ENCODE measurements around the gene LGI4.

The LGI4 gene

DNA sequence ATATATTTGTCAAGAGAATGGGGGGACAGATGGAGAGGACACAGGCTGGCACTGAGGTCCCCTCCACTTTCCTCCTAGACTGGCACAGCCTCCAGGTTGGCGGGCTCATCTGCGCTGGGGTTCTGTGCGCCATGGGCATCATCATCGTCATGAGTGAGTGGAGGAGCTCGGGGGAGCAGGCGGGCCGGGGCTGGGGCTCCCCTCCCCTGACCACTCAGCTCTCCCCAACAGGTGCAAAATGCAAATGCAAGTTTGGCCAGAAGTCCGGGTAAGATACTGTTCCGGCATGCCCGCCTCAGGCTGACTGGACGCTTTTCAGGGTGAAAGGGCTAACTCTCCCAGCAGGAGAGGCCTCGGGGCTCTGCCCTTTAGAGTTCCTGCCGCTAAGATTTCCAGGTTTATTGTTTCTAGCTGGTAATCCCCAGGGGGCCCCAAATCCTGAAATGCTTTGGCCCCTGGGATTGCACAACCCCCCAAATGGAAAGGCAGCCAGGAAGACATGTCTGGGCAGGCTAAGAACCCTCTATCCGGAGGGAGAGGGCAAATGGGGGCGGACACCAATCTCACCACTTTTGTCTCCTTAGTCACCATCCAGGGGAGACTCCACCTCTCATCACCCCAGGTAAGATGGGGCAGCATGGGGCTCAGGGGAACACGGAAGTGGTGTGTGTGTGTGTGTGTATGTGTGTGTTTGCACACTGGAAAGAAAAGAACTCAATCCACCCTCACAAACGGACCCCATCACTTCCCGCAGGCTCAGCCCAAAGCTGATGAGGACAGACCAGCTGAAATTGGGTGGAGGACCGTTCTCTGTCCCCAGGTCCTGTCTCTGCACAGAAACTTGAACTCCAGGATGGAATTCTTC is 11.9 kb downstream of the LGI4 start:
- DNase-seq: no peak

DNA sequence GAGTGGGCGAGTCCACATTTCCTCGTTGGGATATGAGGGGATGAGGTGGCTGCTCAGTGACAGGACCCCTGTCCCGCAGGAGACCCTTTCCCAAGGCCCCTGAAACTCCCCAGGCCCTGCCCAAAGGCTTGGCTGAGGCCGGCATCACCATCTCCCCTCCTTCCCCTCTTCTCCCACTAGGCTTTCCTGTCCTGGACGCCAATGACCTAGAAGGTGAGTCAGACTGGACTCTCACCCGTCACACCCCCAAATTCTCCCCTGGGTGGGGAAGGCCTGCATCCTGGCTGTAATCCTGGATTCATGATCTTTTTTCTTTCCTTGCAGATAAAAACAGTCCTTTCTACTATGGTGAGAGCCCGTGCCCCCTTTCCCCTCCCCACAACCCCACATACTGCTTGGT is 14.0 kb downstream of the LGI4 start:
- no peak for DNase-seq

DNA sequence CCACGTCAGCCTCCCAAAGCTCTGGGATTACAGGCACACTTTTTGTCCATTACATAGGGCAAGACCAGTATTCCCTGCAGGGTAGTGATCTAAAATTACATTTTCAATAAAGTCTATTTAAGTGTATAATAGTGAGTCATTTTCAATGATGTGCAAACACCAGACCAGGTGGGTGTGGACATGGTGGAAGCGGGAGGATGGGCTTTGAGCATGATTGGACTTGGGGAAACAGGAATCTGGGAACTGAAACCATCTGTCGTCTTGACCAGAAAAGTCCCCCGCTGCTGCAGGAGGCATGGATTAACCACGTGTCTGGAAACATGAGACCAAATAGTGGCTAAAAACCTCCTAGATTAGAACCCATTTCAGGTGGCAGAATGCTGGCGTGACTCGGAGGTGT is 14.4 kb downstream of the LGI4 start:
- no peak for DNase-seq

DNA sequence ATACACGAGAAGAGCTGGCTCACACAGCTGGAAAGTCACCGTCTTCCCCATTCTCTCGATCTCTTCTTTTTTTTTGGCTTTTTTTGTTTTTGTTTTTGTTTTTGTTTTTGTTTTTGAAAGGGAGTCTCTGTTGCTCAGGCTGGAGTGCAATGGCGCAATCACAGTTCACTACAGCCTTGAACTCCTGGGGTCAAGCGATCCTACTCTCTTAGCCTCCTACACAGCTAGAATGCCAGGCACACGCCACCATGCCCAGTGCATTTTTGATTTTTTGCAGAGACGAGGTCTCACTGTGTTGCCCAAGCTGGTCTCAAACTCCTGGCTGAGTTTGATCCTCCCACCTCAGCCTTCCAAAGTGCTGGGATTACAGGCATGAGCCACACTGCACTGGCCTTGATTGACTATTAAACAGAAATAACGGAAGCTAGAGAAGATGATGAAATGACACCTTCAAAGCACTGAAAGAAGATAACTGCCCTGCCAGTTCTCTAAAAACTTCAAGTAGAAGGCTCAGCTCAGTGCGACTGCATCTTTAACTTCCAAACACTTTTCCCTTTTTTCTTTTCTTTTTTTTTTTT is 15.2 kb downstream of the LGI4 start:
- no peak for DNase-seq

DNA sequence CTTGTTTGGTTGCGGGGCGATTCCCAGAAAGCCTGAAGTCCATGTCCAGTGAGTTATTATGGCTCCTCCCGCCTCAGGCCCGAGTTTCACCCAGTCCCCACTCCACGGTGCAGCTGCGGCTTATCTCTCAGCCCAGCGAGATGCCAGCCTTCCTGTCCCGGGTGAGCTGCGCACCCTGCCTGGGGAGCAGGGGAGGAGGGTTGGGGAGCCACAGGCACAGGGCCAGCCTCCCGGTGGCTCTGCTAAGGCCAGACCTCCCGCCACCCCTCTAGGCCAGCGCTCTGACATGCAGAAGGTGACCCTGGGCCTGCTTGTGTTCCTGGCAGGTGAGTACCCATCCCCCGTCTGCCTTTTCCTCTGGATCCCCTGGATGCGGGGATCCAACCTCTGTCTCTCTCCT is 15.8 kb downstream of the LGI4 start:
- no peak for DNase-seq

DNA sequence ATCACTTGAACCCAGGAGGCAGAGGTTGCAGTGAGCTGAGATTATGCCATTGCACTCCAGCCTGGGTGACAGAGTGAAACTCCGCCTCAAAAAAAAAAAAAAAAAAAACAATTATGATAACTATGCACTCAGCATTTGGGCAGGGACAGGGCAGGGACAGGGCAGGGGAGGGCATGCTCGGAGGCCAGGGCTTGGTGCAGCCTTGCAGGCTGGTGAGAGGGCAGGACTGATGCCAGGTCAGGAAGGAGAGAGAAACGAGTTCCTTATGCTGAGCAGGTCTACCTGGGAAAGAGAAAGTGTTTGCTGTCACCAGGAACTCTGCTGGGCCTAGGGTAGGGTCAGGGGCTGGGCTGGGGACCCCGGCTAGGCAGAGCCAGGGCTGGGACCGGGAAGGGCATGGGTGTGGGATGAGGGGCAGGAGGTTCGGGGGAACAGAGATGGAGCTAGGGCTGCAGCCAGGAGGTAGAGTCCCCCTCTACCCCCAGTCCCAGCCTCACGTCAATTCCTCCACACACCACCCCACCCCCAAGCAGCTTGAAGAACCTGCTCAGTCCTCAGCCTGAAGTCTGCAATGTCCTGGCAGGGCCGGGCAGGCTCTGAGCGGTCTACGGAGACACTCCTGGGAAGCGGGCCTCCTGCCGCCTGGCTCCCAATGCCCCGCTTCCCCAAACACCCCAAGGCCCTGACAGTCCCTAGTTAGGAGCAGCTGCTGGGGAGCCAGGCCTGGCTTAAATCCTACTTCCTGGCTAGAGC is 16.4 kb downstream of the LGI4 start:
- DNase-seq: no peak

DNA sequence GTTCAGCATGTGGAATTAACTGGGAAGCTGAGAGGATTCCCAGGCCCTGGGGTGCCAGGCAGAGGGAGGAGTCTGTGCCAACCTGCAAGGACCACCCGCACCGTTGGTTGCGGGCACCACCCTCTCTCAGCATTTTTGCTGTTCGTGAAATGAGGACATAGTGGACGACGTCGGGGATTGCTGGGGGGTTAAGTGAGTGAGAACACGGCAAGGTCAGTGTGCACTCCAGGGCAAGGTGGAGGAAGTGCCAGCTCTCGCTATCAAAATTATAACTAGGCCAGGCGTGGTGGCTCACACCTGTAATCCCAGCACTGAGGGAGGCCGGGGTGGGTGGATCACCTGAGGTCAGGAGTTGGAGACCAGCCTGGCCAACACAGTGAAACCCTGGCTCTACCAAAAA is 17.1 kb downstream of the LGI4 start:
- DNase-seq: no peak

DNA sequence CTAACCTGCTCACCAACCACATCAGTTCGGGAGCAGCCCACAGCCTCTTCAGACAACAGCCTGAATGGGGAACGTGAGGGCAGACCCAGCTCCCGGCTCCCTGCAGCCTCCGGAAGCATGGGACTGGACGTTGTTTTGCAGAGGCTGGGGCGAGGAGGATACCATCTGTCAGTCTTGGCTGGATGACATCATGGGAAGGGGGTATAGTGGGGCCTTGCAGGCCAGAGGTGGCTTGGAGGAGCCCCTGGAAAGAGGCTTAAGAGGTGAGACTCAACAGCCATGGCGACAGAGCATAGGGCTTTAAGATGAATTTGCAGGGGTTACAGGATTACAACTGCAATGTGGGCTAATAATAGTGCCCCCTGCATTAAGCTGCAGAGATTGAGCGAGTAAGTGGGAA is 17.7 kb downstream of the LGI4 start:
- DNase-seq: no peak

DNA sequence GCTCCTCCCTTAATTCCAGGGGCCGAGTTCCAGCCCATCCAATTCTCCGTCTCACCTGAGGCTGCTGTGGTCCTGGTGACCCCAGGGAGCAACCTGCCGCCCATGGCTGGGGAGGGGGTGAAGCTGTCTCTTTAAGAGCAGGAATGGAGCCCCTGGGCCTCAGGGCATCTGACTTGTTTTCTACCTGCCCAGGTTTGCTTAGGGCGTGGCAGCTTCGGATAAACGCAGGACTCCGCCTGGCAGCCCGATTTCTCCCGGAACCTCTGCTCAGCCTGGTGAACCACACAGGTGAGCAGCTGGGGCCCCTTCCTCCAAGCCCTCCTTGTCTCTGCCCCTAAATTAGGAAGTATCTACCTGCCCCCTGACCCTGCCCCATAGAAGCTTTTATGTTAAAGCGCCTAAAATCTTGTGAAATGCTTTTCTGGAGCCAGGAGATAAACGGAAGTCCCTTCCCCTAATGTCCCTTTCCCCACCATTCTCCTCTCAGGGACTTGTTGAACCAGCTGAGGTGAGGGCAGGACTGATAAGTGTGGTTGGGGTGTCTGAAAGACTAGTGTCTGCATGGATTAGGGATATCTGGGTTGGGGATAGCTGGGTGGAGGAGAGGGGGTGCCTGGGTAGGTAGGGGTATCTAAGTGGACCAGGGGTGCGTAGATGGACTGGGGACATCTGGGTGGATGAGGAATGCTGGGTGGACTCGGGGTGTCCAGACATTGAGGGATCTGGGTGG is 18.6 kb downstream of the LGI4 start:
- DNase-seq: no peak

DNA sequence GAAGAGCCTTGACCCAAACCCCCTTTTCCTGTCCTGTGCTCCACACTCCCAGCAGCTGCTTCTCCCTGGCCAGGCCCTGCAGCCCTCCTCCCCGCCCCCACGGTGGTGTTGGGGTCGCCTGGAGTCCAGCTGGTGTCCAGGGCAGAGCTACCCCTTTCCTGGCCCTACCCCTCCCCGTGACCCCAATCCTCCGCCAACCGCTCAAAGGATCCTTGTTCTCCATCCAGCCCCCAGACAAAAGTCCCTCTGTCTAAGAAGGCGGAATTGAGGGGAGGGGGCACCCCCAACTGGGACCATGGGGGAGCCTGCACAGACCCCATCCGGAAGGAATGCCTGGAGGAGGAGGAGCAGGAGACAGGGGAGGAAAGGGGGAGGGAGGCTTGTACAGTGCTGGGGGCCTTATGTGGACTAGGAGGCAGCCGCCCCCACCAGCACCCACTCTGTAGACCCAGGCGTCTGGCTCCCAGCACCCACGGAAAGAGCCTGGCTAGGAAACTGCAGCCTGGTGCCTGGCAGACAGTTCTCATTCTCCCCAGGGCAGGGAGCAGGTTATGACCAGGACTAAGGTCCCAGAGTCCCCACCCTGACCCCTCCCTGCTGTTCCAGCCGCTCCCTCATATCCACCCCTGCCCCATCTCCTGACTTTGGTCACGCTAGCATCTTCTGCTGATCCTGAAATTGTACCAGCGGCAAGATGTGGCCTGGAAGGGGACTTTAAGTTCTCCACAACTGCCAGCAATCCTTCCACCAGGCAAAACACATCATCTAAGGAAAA is 19.5 kb downstream of the LGI4 start, which contains the start of gene FXYD3:
TSS of gene FXYD3 (plus strand) at position 647 of the 775 bp plus-strand sequence. CDS start 3,554 bp downstream, outside the sequence.
- DNase-seq: no peak

DNA sequence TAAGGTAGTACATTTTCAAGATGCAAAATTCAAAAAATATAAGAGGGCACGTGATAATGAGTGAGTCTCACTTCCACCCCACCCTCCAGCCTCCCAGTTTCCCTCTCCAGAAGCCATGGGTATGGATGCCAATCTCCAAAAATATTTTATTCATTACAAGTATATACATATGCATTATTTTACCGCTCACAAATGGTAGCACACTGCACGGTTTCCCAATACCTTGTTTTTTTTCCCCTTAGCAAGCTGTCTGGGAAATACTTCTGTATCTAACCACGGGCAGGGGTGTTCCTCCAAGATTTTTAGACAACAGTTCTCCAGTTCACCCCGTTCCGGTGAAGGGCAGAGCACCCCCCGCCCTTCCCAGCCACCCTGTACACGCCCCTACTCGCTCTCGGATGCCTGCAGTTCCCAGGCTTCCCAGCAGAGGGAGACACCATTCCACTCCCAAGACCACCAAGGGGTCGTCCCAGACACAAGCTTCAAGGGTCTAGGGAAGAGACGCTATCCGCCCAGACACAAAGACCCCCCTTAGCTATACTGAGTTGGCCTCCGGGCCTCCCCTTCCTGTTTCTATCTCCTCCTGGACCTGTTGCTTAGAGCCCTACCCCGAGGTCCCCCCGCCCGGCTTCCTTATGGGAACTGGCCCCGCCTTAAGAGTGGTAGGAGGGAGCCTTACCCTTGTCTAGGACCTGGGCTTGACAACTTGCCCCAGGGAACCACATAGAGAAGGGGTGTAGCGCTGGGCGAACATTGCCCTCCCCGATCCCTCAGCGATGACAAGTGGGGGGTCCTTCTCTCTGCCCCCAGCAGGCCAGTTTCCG is 20.3 kb downstream of the LGI4 start:
- peak; percentile 23 for DNase-seq

DNA sequence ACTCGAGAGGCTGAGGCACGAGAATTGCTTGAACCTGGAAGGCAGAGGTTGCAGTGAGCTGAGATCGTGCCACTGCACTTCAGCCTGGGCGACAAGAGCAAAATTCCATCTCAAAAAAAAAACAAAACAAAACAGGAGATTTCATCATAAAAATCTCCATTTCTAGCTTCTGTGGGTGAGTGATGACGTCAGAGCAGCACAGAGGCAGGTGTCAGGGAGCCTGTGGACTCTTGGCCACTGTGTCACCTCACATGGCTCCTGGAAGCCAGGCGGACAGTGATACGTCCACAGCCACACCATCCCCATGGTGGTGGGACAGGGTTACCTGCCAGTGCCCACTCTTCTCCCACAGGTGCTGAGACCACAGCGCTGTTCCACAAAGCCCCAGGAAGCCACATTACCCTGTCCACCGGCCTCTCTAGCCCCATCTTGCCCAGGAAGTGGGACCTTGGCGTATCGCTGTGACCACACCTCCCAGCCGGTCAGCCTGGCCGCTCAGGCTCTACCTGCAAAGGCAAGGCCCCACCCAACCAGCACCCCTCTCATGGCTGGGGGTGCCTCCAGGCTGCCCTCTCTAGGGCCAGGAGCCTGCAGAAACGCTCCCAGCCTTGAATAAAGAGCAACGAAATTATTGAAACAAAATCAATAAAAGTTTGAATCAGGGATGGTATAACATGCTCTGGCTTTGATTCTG is 21.7 kb downstream of the LGI4 start:
- no peak for DNase-seq

DNA sequence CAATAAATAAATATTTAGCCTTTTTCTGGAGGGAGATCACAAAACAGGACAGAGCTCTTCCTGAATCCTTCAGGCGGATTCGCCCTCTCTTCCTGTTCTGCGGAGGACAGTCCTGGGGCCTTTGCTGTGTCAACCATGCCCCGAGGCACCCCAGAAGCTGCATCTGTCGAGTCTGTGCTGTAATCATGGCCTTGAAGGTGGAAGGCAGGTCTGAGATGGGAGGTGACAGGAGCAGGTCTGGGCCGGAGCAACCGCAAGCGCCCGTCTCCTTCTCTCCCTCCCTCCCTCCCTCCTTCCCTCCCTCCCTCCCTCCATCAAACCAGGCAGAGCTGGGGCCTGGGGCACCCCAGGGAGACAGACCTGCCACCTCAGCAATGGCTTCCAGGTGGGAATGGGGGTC is 23.9 kb downstream of the LGI4 start:
- DNase-seq: no peak

DNA sequence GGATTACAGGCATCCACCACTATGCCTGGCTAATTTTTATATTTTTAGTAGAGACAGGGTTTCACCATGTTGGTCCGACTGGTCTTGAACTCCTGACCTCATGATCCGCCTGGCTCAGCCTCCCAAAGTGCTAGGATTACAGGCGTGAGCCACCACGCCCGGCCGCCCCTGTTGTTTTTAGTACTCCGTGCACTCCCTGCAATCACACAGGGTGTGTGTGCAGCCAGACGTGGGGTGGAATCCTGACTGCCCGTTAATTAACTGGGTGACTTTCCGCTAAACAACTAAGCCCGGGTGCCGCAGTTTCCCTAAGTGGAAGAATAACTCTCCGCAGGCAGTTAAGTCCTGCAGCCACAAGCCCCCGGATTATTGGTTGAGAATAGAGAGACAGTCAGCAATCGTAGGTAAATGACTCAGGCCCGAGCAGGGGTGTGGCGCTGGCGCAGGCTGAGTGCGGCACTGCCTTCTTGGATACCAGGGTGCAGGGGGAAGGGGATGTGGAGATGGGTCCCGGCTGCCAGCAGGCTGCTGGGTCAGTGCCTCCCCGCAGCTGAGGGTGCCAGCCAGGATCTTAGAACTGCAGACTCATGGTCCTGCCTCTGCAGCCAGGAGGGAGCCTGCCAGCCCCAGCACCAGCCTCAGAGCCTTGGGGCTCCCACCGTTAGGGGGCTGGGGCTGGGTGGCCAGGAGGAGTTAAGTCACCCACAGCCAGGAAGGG is 25.3 kb downstream of the LGI4 start:
- DNase-seq: no peak

DNA sequence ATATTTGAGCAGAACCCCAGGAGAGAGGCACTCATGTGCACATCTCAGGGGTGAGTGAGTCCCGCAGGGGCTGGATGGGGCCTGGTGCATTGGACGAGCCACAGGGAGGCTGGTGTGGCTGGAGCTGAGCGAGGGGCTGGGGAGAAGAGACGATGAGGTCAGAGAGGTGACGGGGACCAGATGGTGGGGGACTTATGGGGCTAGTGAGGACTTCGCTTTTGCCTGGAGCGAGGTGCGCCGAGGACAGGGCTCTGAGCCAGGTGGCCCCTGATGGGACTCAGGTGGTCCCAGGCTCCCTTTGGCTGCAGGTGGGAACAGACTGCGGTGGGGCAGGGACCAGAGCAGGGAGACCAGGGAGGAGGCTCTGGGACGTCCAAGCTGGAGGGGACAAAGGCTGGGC is 26.1 kb downstream of the LGI4 start:
- no peak for DNase-seq

DNA sequence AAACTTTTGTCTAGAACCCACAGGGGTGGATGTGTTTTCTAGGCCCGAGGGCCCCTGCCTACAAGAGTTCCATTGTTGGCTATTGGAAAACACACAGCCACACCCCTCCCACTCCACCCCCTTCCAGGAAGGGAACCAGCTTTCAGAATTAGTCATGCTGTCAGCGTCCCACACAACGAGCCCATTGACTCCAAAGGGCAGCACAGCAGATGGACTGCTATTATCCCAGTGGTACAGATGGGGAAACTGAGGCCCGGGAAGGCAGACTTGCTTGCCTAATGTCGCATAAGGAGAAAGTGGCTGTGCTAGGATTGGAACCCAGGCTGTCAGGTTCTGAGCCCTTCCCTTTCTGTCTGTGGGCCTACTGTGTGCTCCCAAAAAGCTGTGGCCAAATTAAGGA is 27.3 kb downstream of the LGI4 start:
- no peak for DNase-seq

DNA sequence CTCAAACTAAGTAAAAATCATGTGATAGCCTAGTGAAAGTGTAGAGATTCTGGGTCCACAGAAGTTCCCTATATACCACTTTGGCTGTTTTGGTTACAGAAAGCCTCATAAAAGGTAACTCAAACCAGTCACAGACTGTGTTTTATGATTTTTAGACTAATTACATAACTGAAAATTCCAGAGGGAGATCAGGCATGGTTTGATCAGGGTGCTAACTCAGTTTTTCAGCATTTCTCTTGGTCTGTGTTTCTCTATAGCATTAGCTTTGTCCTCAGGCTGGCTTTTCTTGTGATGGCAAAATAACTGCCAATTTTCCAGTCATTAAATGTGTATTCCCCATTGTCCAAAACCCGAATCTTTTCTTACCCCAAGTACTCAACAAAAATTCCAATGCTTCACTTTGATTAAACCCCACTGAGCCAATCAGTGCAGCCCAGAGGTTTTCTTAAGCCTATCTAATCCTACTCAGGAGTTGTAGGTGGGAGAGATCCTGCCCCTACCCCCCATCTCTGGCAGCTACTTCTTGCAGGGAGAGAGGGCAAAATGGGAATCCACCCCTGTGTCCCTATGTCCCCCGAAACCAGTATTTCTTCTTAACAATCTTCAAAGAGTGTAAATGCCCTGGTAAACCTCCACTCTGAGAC is 27.8 kb downstream of the LGI4 start:
- no peak for DNase-seq

DNA sequence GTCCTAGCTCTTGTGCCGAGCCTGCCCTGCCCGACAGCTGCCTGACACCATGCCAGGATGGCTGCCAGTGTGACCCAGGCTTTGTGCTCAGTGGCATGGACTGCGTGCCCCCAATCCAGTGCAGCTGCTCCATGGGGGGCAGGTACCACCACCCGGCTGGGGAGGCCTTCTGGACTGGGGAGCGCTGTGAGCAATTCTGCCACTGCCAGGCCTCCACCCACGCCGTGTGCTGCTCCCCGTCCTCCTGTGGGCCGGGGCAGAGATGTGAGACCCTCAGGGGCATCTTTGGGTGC is 28.6 kb downstream of the LGI4 start:
- no peak for DNase-seq

DNA sequence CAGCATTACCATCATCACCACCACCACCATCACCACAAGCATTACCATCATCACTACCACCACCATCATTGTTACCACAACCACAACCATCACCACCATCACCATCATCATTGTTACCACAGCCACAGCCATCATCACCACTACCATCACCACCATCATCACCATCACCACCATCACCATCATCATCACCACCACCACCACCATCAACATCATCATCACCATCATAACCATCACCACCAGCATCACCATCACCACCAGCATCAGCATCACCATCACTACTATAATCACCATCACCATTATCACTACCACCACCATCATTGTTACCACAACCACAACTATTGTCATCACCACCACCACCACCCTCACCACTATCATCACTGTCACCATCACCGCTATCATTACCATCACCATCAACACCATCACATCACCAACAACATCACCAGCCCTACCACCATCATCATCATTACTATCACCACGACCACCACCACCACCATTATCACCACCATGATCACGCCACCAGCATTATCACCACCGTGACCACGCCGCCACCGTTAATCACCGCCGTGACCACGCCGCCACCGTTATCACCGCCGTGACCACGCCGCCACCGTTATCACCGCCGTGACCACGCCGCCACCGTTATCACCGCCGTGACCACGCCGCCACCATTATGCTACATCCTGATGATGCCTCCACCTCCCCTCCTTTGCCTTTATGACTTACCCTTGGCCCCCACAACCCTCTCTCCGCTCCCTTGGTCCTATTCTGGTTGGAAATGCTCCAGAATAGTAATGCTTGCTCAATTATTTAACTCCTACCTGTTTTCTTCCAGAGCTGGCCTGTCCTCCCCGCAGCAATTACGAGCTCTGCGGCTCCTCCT is 29.2 kb downstream of the LGI4 start:
- no peak for DNase-seq
